ENCODE results near the gene GZMH. TPM values are rescaled to one million over a fixed set of nuclear protein-coding genes. Genes with fewer than 3 reads are reported as not detected.

Gene GZMH
- total and polyA plus RNA-seq, 2 of the 8 experiments (the other 6 are each of a cell fraction or from before 2014, with no cell fraction given), result not detected

GRCh38 chr14:24607635-24608514, 1.6 kb downstream of the GZMH start:
- no peak for DNase-seq (ENCODE audit: low read depth in 1 of 2, low spot score in 2 of 2)
- no peak for FAIRE-seq
- TF ChIP-seq TCF12 (IDR thresholded peaks at IDR 0.05; ENCODE audit: low read depth, low read length) (no peak), EZH2 (IDR thresholded peaks at IDR 0.05; ENCODE audit: low read depth, low read length, severe bottlenecking) (no peak), CEBPB (IDR thresholded peaks at IDR 0.05; ENCODE audit: low read depth, low read length) (no peak), RFX5 (IDR thresholded peaks at IDR 0.05; ENCODE audit: borderline replicate concordance, low read depth, low read length) (no peak), RXRA (IDR thresholded peaks at IDR 0.05; ENCODE audit: insufficient read depth, low read depth, low read length) (no peak), HDAC6 (IDR thresholded peaks at IDR 0.05; ENCODE audit: low read depth, low read length) (no peak), CBX8 (IDR thresholded peaks at IDR 0.05; ENCODE audit: borderline replicate concordance, low read depth, low read length) (no peak), ZNF274 (IDR thresholded peaks at IDR 0.05; ENCODE audit: borderline replicate concordance, extremely low read depth, low read length) (no peak), EP300 (IDR thresholded peaks at IDR 0.05; ENCODE audit: borderline replicate concordance in 1 of 2, low read depth in 2 of 2, low read length in 2 of 2) (no peak), POU5F1 (IDR thresholded peaks at IDR 0.05; ENCODE audit: low read depth, low read length) (no peak), MAX (IDR thresholded peaks at IDR 0.05) (no peak), SUZ12 (IDR thresholded peaks at IDR 0.05; ENCODE audit: low read length) (no peak)

More at GRCh38 chr14:24607635-24608514, 1.6 kb downstream of the GZMH start:
- no peak overlapping the region for H2BK15ac ChIP-seq (ENCODE audit: low read length)
- no peak overlapping the region for H2BK5ac ChIP-seq (ENCODE audit: low read depth, low read length)
- H3K4me3 ChIP-seq (ENCODE audit: extremely low read depth in 1 of 4, insufficient read depth in 2 of 4, low read depth in 3 of 4, low read length in 4 of 4), result no peak overlapping the region
- H2BK20ac ChIP-seq (ENCODE audit: low read length), result no peak overlapping the region
- no peaks in the 10 kb centered on the region for H3K27me3 ChIP-seq (replicated peaks in 1 of 4; ENCODE audit: control insufficient read depth in 3 of 4, extremely low read depth in 1 of 4, insufficient read depth in 3 of 4, low read length in 3 of 4)
- H3K4ac ChIP-seq (replicated peaks; ENCODE audit: insufficient read length, low read depth, low read length), result no peak overlapping the region
- H2BK120ac ChIP-seq (replicated peaks; ENCODE audit: low read depth, low read length), result no peak overlapping the region
- CTCF ChIA-PET (ENCODE audit: partially characterized antibody), result interaction anchor here (1.8 kb wide), 1 partner anchor 35 kb away, joined by 4 read pairs; no protein-coding TSS in a partner anchor
- H3K4me2 ChIP-seq (ENCODE audit: insufficient read depth in 1 of 2, low read depth in 2 of 2, low read length in 2 of 2), result no peak overlapping the region
- H3K79me2 ChIP-seq (ENCODE audit: control insufficient read depth in 1 of 2, insufficient read depth in 2 of 2, low read length in 2 of 2), result no peaks in the 10 kb centered on the region
- 85% methylated on average over 8 of the region's 8 CpGs; no CpG with 5 or more reads in 1 of the 2 experiments for WGBS, 2 experiments (ENCODE audit: extremely low coverage in 1 of 2, insufficient coverage in 1 of 2, insufficient read length in 1 of 2, insufficient replicate concordance in 2 of 2, low coverage in 1 of 2, low lambda C conversion rate in 2 of 2, missing lambda C conversion rate in 1 of 2)
- H3K56ac ChIP-seq (replicated peaks; ENCODE audit: insufficient read length, low read depth, low read length), result no peak overlapping the region
- no peak overlapping the region for H4K91ac ChIP-seq (replicated peaks; ENCODE audit: insufficient read length, low read length)
- H4K20me1 ChIP-seq (replicated peaks in 1 of 2; ENCODE audit: control insufficient read depth in 1 of 2, insufficient read depth in 2 of 2, low read length in 2 of 2), result no peaks in the 10 kb centered on the region
- H4K8ac ChIP-seq (ENCODE audit: extremely low read depth, insufficient read depth, low read length), result no peak overlapping the region
- no peak overlapping the region for H2AK5ac ChIP-seq (ENCODE audit: low read depth, low read length)
- no peak overlapping the region for H3K23ac ChIP-seq (ENCODE audit: insufficient read length)
- no peak overlapping the region for H4K5ac ChIP-seq (ENCODE audit: insufficient read length, low read depth, low read length)
- H2BK12ac ChIP-seq (ENCODE audit: low read depth, low read length), result no peak overlapping the region
- H3K4me1 ChIP-seq (replicated peaks in 1 of 4; ENCODE audit: control insufficient read depth in 3 of 4, insufficient read depth in 4 of 4, low read length in 3 of 4), result no peaks in the 10 kb centered on the region
- 0 out of 2 replicates have a peak, but pooled peaks cover 2% of the 10 kb centered on the region for H3K23me2 ChIP-seq (ENCODE audit: low read depth, low read length)
- no peaks in the 10 kb centered on the region for H3K36me3 ChIP-seq (ENCODE audit: control insufficient read depth in 2 of 4, insufficient read depth in 4 of 4, low read length in 3 of 4)
- POLR2A ChIA-PET (ENCODE audit: partially characterized antibody), result no interaction called here
- H3K27ac ChIP-seq (ENCODE audit: low read depth, low read length), result no peak overlapping the region
- no peak overlapping the region for H3K18ac ChIP-seq (ENCODE audit: extremely low read depth, low read length)
- H3K9ac ChIP-seq (replicated peaks in 1 of 4; ENCODE audit: extremely low read depth in 1 of 4, low read depth in 3 of 4, low read length in 3 of 4), result no peak overlapping the region
- H3K79me1 ChIP-seq (ENCODE audit: low read depth, low read length), result no peaks in the 10 kb centered on the region
- H3K14ac ChIP-seq (ENCODE audit: insufficient read length), result no peak overlapping the region
- H2AFZ ChIP-seq (ENCODE audit: low read length), result no peak overlapping the region
- peaks cover 4% of the 10 kb centered on the region in 2 experiments; a peak in 2 of 4 replicates for H3K9me3 ChIP-seq (ENCODE audit: insufficient read depth in 2 of 2, low read depth in 1 of 2, low read length in 1 of 2)
